Measurements from ENCODE around the gene COMMD6. TPM values are rescaled to one million over a fixed set of nuclear protein-coding genes. Genes with fewer than 3 reads are reported as not detected.

COMMD6 gene
- total RNA-seq, 1 donor from 2014 or later, result 157 TPM

DNA sequence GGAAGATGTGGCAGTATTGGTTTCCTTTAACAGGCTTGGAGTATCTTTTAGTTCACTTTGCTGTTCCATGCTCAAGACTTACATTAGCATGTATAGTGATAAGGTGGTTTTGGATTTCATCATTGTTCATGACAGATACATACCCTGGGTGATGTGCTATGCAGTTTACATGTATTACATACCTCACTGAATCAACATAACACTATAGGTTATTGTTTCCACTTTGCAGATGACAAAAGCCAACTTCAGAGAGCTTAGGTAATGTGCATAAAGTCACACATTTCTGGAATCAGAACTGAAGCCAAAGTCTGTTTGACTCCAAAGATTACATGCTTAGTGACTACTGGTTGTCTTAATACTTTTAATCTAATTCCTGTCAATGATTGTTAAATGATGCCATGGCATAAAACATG, 7.1 kb downstream of the COMMD6 start:
- no peak for DNase-seq (ENCODE audit: low spot score)

DNA sequence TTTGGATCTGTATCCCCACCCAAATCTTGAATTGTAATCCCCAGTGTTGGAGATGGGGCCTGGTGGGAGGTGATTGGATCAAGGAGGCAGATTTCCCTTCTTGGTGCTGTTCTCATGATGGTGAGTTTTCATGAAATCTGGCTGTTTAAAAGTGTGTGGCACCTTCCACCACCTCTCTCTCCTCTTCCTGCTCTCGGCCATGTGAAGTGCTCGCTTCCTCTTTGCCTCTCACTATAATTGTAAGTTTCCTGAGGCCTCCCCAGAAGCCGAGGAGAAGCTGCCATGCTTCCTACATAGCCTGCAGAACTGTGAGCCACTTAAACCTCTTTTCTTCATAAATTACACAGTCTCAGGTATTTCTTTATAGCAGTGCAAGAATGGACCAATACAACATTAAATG, 15.7 kb downstream of the COMMD6 start:
- no peak for DNase-seq (ENCODE audit: low spot score)

DNA sequence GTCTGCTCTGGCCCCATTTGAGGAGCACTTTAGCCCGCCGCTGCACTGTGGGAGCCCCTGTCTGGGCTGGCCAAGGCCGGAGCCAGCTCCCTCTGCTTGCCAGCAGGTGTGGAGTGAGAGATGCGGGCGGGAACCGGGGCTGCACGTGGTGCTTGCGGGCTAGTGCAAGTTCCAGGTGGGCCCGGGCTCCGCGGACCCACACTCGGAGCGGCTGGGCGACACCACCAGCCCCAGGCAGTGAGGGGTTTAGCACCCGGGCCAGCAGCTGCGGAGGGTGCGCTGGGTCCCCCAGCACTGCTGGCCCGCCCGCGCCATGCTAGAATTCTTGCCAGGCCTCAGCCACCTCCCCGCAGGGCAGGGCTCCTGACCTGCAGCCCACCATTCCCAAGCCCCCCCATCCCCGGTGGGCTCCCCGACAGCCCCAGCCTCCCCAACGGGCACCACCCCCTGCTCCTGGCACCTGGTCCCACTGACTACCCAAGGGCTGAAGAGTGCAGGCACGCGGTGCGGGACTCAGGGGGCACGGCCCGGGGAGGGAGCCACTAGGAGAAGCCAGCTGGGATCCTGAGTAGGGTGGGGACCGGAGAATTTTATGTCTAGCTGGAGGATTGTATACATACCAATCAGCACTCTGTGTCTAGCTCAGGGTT, 19.1 kb downstream of the COMMD6 start:
- no peak for DNase-seq (ENCODE audit: low spot score)

DNA sequence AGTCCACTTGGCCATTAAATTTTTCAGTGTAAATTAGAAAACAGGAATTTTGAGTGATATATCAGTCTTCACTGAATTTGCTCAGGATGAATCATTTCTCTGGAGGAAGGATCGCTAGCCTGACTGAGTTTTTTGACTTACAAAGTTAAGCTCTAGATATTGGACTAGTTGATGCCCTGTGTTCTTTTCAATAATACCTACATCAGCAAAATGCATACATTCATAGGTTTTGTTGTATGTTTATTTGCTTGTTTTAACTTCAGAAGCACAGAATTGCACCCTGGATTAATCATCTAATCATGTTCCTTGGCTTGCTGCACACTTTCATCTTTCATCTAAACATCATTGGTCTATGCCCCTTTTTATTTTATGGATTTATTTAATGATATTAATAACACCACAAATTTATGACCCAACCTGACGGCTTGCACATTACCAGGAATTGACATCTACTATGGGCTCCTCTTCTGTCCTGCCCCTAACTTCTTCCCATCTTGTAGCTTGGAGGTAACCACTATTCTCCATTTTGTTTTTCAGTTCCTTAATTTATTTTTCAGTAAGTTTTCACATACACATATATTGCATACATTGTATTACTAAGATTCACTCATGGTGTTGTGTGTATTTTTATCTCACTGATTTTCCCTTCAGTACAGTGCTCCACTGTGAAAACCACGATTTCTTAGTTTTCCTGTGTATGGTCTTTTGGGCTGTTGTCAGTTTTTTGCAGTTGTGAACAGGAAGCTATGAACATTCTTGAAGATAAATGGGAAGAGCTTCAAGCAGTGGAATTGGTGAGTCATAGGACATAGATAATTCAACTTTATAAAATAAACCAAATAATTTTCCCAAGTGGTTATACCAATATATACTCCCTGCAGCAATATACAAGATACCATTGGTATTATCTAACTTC, 23.3 kb downstream of the COMMD6 start:
- DNase-seq (ENCODE audit: low spot score), result no peak

DNA sequence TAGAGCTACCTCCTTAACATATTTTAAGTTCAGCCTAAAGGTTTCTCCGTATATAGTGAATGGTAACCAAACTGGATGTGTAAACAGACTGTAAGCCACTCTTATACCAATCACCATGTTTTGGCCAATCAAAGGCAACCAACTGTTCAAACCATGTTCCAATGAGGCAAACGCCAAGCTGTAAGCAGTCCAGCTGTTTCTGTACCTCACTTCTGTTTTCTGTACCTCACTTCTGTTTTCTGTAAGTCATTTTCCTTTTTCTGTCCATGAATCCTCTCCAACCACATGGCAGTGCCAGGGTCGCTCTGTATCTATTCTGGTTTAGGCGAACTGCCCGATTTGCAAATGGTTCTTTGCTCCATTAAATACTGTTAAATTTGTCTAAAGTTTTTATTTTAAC, 24.4 kb downstream of the COMMD6 start:
- peak; percentile 8 for DNase-seq (ENCODE audit: low spot score)

DNA sequence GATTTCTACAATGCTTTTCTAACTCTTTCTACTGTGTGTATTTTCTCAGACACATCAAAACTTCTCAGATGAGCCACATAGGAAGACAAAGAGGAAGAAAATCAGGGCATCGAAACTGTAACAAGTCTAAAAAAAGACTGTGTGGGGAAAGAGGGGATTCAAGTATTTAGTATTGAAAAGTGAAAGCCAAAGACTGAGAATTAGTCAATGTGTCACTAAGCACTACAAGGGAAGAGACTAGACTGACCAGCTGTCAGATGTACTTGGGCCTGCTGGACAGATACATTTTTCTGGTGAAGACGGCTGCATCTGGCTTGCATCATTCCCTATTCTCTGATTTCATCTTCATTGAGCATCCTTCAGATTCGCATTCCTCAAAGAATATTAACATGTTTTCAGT, 25.4 kb downstream of the COMMD6 start:
- DNase-seq (ENCODE audit: low spot score), result peak; percentile 30

DNA sequence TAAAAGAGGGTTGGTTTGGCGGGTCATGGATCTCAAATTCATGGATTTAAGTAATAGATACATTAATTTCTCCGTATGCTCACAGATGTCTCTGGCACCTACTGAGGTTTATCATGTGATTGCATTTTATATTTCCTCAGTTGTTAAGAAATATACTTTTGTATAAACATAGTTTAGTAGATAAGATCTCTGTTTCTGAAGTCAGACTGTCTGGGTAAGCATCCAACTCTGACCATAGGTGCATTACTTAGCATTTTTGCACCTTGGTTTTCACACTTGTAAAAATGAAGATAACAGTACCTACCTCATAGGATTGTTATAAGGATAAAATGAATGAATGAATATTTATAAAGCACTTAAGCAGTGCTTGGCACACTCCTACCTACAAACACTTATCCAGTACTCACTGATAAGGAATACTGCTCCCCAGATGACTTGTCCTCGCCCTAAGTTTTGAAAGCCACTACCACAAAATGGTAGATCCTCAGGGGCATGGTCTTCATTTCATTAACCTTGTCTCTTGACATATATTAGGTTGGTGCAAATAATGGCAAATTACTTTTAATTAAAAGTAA, 26.5 kb downstream of the COMMD6 start:
- DNase-seq (ENCODE audit: low spot score), result no peak

DNA sequence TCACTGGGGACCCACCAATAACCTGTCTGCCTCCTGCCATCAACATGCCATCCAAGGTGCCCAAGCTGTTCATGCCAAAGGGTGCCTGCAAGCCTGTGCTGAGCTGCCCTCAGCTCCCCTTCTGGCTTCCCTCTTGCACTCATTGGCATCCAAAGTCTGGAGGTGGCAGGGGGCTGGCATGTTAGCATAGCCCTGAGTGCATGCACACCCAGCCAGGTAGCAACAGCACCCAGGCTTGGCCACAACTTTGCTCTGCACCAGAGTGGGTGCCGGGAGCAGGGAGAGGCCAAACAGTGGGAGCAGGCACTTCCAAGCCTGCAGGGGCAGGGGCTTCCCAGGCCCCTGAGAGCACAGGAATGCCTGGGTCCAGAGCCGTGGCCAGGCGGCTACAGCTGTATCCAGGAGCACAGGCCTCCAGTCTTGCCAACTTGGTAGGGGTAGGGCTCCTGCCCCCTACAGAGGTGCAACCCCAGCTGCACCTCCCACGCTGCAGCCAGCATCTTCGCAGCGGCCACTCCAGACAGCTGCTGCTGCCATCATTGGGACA, 29.6 kb downstream of the COMMD6 start:
- no peak for DNase-seq (ENCODE audit: low spot score)

DNA sequence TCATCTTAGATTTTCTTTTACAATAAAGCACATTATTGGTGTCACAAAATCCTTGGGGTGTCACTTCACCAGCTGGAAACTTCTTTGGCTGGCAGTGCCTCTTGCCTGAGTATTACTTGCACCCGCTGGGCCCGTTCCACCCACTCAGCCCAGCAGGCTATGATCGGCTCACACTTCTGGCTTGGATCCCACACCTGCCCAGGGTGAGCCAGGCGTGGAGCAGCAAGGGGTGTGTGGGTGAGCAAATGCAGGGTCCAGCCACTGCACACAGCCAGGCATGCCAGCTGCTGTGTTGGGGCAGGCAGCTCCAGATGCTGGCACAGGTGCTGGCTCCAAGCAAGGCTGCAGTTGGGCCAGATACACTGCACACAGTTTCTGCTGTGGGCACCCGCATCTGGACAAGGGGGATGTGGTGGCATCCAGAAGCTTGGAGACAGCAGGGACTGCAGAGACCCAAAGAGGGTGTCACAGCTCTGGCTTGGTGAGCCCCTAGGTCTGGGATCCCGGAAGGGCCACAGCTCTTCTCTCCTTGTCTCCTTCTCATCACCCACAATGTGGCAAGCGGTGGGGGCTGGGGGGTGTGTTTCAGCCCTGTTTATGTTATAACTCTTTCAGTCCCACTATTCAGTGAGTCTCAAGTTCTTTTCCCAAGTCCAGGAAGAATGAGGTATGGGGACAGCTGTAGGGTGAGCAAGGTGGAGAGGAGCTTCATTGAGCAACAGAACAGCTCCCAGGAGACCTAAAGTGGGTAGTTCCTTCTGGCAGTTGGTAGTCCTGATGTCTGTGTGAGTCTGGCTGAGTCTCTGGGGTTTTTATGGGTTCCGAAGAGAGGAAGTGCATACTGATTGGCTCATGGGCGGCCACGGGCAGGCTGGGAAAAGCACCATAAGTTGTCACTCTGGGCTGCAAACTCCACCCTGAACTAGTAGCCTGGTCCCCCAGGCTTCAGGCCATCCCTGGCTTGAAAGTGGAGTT, 30.3 kb downstream of the COMMD6 start:
- peak; percentile 9 for DNase-seq (ENCODE audit: low spot score)

DNA sequence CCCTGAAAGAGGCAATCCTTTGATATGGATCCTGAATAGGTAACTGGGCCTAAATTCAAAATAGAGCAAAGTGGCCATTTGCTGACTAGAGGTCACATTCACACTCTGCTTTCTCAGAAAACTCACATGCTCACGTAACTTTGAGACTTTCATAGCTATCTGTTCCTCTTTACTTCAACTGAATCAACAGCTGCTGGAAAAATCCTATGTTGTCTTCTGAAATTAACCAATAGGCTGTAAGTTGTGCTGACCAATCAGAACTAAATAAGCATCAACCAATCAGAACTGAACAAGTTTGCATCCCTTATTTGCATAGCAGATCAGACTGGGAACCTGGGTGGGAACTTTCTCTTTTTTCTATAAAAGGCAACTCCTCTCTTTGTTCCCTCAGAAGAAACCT, 31.6 kb downstream of the COMMD6 start:
- DNase-seq (ENCODE audit: low spot score), result no peak

DNA sequence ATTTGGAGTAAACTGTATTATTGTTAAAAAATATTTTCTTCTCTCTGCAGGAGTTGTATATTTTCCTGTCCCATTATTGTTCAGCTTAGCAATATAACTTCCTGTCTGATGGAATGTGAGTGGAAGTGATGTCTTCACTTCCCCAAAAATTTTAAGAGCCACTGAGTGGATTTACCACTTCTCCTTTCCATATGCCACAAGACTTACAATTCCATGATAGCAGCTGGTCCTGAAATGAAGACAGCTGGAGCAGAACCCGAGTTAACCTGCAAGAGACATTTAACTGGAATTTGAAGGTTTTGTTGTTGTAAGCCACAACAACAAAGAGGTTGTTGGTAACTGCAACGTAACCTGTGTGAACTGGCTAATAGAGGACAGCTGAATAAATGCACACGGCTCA, 32.3 kb downstream of the COMMD6 start:
- peak; percentile 19 for DNase-seq (ENCODE audit: low spot score)

DNA sequence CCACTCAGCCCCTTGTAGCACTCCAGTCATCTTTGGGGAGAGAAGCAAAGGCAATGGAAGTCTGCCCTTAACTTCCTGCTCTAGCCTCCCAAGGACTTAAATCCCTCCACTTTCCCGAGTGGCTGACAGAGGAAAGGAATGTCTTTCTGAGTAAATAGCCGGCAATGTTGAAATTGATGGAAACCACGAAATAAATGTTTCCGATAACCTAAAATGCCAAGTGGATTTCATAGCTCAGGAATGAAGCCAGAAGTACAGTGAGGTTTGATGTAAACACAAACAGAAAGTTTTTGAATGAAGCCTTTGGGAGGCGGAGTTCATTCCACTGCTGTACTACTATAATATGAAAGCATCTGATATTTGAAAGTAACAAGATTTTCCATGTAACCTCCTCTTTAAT, 41.7 kb downstream of the COMMD6 start:
- DNase-seq (ENCODE audit: low spot score), result no peak

DNA sequence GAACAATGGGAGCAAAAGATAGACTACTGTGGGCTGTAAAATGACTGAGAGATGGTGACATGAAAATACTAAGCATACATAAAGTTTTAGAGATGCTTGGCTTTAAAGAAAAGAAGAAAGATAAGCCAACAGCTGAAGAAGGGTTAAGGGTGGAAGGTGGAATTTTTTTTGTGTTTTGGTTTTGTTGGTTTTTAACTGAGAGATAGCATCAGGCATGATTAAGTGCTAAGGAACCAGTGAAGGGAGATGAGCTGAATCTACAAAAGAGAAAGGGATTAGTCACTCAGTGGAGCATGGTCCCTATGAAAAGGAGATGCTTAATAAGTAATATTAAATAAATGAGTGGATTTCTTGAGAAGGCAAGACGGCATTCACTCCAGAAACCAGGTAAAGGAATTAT, 43.1 kb downstream of the COMMD6 start:
- no peak for DNase-seq (ENCODE audit: low spot score)

DNA sequence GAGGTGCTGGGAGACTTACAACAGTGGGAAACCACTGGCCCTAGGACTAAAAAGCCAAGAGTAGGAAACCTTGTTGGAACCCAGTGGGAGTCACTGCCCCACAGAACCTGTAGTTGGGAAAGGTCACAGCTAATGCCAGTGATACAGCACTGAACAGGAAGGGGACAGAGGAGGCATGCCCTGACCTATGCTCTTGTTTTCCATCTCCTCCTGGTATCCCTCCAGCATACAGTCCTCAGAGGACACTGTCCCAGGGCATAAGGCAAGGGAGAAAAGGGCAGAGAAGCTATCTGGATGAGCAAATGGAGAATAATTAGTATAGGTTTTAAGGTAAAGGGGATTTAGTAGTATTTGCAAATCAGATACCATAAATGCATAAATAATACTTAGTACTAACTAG, 44.5 kb downstream of the COMMD6 start:
- no peak for DNase-seq (ENCODE audit: low spot score)

DNA sequence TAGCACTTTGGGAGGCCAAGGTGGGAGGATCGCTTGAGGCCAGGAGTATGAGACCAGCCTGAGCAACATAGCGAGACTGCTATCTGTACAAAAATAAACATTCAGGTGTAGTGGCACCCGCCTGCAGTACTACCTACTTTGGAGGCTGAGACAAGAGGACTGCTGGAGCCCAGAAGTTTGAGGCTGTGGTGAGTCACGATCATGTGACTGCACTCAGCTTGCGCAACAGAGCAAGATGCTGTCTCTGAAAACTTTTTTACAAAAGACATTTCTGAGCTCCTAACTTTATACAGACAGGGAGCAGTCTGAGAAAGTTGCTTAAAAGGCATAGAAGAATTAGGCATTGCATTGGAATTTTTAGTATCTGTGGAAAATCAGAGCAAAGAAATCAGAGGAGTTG, 45.3 kb downstream of the COMMD6 start:
- no peak for DNase-seq (ENCODE audit: low spot score)

DNA sequence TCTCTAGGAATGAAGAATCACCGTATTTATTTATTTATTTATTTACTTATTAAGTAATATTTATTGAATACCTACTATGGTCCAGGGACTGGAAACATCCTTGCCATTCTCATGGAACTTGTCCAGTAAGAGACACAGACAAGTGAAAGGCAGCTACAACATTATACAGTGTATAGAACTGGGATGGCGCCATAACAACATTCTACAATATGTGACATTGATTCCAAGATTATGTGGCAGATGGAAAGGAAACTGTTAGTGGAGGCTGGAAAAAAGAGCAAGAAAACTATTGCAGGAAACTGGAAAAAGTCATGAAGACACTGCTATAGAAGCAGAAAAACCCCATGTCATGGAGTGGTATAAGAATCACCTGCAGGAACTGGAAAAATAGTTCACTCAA, 46.3 kb downstream of the COMMD6 start:
- no peak for DNase-seq (ENCODE audit: low spot score)

DNA sequence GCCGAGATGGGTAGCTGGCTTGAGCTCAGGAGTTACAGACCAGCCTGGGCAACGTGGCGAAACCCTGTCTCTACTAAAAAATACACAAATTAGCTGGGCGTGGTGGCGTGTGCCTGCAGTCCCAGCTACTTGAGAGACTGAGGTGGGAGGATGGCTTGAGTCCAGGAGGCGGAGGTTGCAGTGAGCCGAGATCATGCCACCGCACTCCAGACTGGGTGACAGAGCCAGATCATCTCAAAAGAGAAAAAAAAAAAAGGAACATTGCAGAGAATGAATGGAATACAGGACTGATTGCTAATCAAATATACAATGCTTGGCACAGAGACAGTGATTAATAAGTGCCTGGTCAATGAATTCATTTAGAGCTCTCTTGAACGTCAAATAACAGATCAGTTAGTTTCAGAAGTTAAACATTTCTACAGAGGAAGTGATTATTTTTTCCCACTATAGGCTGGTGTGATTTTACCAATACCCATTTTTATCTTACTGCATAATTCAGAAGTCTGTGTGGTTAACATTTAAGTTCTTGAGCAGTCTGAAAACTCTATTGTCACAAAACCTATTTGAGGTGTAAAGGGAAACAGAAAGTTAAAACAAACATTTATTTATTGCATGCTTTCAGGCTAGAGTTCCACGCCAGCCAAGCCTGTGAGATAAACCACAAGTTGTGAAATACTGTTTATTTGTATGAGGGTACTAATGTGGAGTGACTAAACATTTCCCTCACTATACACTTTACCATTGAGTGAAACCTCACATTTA, 48.0 kb downstream of the COMMD6 start:
- DNase-seq (ENCODE audit: low spot score), result no peak

DNA sequence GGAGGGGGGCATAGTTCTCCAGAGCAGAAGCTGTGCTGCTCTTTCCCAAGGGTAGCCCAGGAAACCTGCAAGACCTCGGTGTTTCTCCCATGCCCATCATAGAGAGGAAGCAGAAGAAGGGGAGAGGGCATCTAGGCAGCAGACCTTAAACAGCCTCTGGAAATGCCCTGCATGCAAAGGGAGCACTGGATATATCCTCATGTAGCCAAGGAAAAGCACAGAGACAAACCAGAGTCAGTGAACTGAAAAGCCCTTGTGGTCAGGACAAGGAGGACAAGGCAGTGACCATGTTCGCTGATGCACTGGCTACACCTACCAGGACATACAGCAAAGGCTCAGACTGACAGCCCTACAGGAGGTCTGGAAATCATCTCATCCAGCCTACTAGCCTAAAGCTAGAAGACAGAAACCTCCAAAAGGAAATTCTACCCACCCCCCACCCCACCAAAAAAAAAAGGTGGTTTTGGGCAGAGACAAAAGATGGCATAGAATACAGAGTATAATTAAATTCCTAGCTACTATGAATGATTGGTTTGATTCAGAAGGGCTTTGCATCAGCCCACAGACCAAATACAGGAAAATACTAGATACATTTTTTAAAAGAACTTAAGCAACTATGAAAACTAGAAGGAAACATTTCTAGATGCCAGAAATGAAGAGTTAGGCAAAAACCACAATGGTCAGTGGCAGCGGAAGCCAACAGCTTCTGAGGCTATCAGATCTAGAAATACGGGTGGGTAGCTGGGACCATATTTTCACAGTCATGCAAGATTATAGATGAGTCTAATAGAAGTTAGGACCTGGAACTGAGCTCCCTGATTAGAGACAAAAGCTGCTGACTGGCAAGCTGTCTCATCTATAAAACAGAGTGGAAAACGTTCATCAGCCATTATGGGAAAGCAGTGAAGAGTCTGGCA, 51.2 kb downstream of the COMMD6 start:
- DNase-seq (ENCODE audit: low spot score), result no peak

DNA sequence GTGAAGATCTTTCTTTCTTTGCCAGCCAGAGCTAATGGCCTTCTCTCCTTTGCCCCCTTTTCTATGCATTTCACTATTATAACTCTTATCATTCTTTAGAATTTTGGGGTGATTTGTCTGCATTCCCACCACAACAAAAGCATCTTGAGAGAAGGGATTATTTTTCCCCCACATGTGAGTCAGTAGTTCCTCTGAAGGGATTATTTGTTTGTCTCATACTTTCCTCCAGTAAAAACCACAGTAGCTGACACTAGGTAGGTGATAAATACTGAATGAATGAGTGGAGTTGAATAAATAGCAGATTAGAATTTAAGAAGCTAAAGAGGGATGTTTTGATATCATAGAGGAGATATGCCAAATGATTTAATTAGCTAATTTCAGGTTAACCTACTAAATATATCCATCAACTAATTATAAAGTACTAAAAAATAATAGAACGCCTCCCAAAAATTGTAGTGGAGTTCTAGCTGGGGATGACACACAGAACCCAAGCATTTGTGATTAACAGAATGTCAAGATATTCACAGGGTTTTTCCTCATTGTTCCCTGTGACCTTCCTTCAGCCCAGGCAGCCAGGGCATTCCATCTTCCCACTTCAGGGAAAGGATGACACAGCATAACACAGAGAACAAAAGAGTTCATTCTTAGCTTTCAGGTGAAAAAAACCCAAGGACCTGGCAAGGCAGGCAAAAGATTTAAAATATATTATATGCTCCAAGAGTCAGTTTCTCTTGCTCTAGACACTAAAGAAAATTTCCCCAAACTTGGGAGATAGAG, 52.2 kb downstream of the COMMD6 start:
- DNase-seq (ENCODE audit: low spot score), result no peak
